ENCODE results near the gene SETD1B.

DNA sequence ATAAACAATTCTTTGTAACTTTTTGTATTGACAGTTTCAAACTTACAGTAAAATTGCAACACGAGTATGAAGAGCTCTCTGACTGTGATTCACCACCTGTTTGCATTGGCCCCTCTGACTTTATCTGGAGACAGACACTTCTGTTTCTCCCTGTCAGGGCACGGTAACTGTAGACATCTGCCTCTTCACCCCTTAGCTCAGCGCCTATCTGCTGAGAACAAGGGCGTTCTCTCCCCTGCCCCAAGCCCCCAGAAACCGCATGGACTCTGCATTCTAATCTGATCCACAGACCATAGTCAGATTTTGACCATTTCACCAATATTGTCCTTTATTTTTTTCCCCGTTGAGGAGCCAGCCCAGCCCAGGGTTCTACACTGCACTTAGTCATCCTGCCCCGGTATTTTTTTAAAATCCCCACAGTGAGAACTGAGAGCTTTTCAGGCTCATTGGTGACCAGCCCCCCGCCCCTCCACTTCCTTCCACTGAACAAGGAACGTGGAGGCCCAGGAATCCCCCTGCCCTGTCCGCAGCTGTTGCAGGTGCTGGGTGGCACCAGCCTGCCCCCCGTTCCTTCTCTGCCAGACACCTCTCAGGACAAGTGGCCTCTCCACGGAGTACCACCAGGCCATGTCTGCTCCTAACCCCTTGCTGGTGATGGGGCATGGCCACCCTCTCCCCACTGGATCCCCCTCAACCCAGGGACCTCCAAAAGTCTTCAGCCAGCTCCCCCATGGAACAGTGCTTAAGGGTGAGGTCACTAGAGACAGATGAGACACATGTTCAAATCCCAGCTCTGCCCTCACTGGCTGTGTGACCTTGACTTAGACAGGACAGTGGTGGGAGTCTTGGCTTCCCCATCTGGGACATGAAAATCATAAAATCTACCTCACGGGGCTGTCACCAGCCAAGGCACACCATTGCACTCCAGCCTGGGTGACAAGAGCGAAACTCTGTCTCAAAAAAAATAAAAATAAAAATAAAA is 21.5 kb upstream of the SETD1B start:
- TF ChIP-seq, protein P1, sequence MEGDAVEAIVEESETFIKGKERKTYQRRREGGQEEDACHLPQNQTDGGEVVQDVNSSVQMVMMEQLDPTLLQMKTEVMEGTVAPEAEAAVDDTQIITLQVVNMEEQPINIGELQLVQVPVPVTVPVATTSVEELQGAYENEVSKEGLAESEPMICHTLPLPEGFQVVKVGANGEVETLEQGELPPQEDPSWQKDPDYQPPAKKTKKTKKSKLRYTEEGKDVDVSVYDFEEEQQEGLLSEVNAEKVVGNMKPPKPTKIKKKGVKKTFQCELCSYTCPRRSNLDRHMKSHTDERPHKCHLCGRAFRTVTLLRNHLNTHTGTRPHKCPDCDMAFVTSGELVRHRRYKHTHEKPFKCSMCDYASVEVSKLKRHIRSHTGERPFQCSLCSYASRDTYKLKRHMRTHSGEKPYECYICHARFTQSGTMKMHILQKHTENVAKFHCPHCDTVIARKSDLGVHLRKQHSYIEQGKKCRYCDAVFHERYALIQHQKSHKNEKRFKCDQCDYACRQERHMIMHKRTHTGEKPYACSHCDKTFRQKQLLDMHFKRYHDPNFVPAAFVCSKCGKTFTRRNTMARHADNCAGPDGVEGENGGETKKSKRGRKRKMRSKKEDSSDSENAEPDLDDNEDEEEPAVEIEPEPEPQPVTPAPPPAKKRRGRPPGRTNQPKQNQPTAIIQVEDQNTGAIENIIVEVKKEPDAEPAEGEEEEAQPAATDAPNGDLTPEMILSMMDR (IDR thresholded peaks at IDR 0.05): no peak
- TF ChIP-seq POLR2A (IDR thresholded peaks at IDR 0.05) (no peak), EP300 (IDR thresholded peaks at IDR 0.05) (no peak), POLR2AphosphoS5 (IDR thresholded peaks at IDR 0.05) (no peak)

All from suprapubic skin (tissue), 4 donors.